Aortic smooth muscle cell (primary cell): Measurements from ENCODE around the gene IZUMO4. TPM values are rescaled to one million over a fixed set of nuclear protein-coding genes. Genes with fewer than 3 reads are reported as not detected.

ENCODE experiments used
- total RNA-seq: library from RNA; depleted of rRNA; stranded (reverse); fragments of >200 nt; gene quantifications from 2 replicates; pipeline ENCODE4 v1.2.3, GENCODE V29; 2014

The IZUMO4 gene, protein sequence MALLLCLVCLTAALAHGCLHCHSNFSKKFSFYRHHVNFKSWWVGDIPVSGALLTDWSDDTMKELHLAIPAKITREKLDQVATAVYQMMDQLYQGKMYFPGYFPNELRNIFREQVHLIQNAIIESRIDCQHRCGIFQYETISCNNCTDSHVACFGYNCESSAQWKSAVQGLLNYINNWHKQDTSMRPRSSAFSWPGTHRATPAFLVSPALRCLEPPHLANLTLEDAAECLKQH
- total RNA-seq, result 1.4 and 1.6 TPM in 2 replicates

DNA sequence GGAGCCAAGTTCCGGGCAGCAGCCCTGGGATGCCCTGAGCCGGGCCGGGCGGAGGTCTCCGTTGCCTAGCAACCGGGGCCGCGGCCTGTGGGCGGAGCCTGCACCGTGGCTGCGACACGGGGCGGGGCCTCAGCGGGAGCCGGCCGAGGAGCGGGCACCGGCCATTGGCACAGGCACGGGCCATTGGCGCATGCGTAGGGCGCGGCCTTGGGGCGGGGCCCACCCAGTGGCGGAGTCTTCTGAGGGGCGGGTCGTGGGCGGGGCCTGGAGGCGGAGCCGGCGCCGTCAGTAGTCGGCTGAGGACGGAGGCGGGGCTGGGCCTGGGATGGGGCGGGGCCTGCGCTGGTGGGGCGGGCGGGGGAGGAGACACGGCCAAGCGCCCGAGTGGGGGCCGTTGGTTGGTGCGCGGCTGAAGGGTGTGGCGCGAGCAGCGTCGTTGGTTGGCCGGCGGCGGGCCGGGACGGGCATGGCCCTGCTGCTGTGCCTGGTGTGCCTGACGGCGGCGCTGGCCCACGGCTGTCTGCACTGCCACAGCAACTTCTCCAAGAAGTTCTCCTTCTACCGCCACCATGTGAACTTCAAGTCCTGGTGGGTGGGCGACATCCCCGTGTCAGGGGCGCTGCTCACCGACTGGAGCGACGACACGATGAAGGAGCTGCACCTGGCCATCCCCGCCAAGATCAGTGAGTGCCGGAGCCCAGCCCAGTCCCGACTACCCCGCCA, at the start of gene IZUMO4:
IZUMO4 (plus strand) TSS at position 436 of the 723 bp plus-strand sequence; CDS start at position 467, 31 bp downstream.

DNA sequence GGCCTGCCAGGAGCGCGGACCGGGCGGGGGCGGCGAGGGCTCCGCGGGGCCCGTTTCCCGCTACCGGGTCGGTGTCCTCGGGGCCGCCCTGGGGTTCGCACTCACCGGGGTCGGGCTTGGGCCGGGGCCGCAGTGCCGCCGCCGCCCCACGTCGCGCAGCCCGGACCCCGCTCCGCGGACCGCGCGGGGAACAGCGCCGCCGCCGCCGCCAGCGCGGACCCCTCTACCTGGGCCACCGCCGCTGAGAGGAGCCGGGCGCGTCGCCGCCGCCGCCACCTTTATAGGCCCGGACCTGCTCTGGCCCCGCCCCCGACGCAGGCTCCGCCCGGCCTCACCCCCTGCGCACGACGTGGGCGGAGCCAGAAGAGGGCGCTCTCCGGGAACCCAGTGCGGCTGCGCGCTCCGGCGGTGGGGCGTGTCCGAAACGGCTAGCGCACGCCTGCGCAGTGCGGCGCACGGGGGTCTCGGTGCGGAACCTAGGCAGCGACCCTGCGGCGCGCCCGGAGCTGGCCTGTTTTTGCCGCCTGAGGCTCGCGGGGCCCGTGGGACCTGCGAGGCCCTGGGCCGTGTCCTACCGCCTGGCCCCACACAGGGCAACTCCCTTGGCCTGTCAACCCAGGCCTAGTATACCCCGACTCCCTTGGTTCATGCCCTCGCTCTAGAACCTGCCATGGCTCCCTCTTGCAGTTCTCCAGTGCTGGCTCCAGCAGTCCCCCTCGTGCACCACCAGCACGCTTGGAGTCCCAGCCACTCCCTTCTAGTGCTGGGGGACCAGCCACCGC, 45.5 kb upstream of the IZUMO4 start, which contains the start of gene MKNK2:
MKNK2 (minus strand) TSS at position 254 of the 782 bp plus-strand sequence. CDS start 393 bp downstream, outside the sequence.

DNA sequence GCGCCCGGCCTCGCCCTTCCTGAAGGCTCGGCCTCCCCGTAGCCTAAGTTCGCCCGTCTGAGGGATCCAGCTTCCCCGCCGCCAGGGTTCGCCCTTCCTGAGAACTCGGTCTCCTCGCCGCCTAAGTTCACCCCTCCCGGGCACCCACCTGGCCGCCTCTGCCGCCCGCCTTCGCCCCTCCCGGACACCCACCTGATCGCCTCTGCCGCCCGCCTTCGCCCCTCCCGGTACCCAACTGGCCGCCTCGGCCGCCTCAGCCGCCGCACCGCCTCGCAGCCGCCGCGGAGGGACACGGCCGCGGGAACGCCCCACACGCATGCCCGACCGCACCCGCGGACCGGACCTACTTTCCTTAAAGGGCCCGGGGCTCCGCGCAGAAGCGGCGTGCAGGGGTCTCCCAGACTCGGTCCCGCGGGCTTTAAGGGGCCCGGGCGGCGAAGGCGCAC, 658 bp upstream of the IZUMO4 start, which contains the start of gene MOB3A:
MOB3A (minus strand) TSS at position 293 of the 446 bp plus-strand sequence. CDS start 17,766 bp downstream, outside the sequence.

Other genes starting within 250 kb of the IZUMO4 start
- 4.6 and 6.7 TPM in 2 replicates for gene REXO1, start 248.4 kb upstream of the IZUMO4 start, total RNA-seq
- 3.2 and 3.5 TPM in 2 replicates for gene KLF16, start 233.3 kb upstream of the IZUMO4 start, total RNA-seq
- 83.9 and 92.3 TPM in 2 replicates for gene ABHD17A, start 211.4 kb upstream of the IZUMO4 start, total RNA-seq
- gene ADAT3, start 191.5 kb upstream of the IZUMO4 start, total RNA-seq, result 1.5 and 1.7 TPM in 2 replicates
- 22.3 and 25.5 TPM in 2 replicates for gene SCAMP4, start 191.5 kb upstream of the IZUMO4 start, total RNA-seq
- gene CSNK1G2, start 155.7 kb upstream of the IZUMO4 start, total RNA-seq, result 51.7 and 55.2 TPM in 2 replicates
- 31.4 and 42.0 TPM in 2 replicates for gene BTBD2, start 81.2 kb upstream of the IZUMO4 start, total RNA-seq
- gene MKNK2, start 45.7 kb upstream of the IZUMO4 start, total RNA-seq, result 39.2 and 41.1 TPM in 2 replicates
- 14.5 and 16.8 TPM in 2 replicates for gene MOB3A, start 589 bp upstream of the IZUMO4 start, total RNA-seq
- 102 and 105 TPM in 2 replicates for gene AP3D1, start 54.7 kb downstream of the IZUMO4 start, total RNA-seq
- 7.0 and 7.8 TPM in 2 replicates for gene DOT1L, start 67.0 kb downstream of the IZUMO4 start, total RNA-seq
- 44.6 and 51.4 TPM in 2 replicates for gene PLEKHJ1, start 139.4 kb downstream of the IZUMO4 start, total RNA-seq
- 24.7 and 40.2 TPM in 2 replicates for gene SF3A2, start 139.9 kb downstream of the IZUMO4 start, total RNA-seq
- 0.92 and 0.93 TPM in 2 replicates for gene AMH, start 152.4 kb downstream of the IZUMO4 start, total RNA-seq
- gene JSRP1, start 159.5 kb downstream of the IZUMO4 start, total RNA-seq, result not detected in 2 replicates
- not detected in 2 replicates for gene PEAK3, start 185.3 kb downstream of the IZUMO4 start, total RNA-seq
- gene LINGO3, start 211.2 kb downstream of the IZUMO4 start, total RNA-seq, result not detected in 2 replicates
- 74.2 and 99.2 TPM in 2 replicates for gene LSM7, start 231.7 kb downstream of the IZUMO4 start, total RNA-seq
- gene SPPL2B, start 231.8 kb downstream of the IZUMO4 start, total RNA-seq, result 29.8 and 31.2 TPM in 2 replicates